ENCODE data around the gene ST3GAL2. TPM values are rescaled to one million over a fixed set of nuclear protein-coding genes. Genes with fewer than 3 reads are reported as not detected.
A peak's percentile ranks its signal among the peaks of the same experiment; 100 is the strongest.
"Not testable (repeated sequence)": the region's sequence is repeated elsewhere in the genome, so short reads cannot be mapped to it uniquely, and the experiment has no call there.

Gene ST3GAL2

DNA sequence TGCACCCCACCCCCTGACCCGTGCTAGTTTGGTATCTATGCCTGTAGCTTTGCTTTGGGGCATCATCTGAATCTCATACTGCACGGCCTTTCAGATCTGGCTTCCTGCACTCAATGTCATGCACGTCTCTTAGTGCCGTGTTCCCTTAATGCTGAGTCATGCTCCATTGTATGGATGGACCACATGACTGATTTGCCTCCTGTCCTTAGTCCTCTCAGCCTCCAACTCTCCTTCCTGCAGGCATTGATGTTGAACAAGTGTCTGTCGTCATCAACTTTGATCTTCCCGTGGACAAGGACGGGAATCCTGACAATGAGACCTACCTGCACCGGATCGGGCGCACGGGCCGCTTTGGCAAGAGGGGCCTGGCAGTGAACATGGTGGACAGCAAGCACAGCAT, 106.2 kb downstream of the ST3GAL2 start:
- H3K27me3 ChIP-seq (ENCODE audit: control insufficient read depth, insufficient read depth, low read length); H3K4me1 ChIP-seq (ENCODE audit: control insufficient read depth, insufficient read depth, low read length): not testable (repeated sequence)
- peaks cover 35% of the 10 kb centered on the region for H3K36me3 ChIP-seq (ENCODE audit: insufficient read depth, low read length)

DNA sequence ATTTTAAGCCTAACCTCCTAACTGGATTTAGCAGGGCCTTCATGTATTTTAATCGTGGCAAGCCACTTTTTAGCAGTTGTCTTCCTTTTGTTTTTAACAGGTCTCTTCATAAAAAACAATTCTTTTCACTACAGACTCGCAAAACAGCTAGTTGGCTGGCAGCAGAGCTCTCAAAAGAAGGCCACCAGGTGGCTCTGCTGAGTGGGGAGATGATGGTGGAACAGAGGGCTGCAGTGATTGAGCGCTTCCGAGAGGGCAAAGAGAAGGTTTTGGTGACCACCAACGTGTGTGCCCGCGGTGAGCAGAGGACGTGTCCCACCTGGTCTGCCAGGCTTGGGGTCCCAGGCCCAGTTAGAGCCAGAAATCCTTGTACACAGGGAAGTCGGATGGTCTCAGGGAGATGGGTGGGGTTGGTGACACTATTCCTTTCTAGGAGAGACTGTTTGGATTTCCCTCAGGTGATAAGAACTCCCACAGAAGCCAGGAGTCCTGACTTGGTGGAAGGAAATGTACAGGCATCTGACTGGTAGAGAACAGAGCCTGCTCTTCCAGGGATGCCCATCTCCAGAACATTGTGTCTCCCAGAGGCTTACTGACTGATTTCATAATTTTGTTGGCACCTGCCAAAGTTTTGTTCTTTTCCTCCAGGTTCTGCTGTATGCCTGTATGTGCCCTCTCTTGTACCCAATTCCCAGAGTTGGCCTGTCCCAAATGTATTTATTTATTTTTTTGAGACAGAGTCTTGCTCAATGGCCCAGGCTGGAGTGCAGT, 107.1 kb downstream of the ST3GAL2 start:
- H3K36me3 ChIP-seq (ENCODE audit: insufficient read depth, low read length): peaks cover 35% of the 10 kb centered on the region
- no peaks in the 10 kb centered on the region for H3K9me3 ChIP-seq (replicated peaks; ENCODE audit: low read length)
- no peak overlapping the region for H3K4me3 ChIP-seq (ENCODE audit: low read length)
- no peaks in the 10 kb centered on the region for H3K4me1 ChIP-seq (ENCODE audit: control insufficient read depth, insufficient read depth, low read length)
- H3K4me2 ChIP-seq (ENCODE audit: low read length): no peak overlapping the region
- no peak overlapping the region for H3K9ac ChIP-seq (ENCODE audit: low read depth, low read length)
- no peaks in the 10 kb centered on the region for H3K27me3 ChIP-seq (ENCODE audit: control insufficient read depth, insufficient read depth, low read length)

More for the DNA sequence above, 106.2 kb downstream of the ST3GAL2 start:
- not testable (repeated sequence) for H3K9me3 ChIP-seq (replicated peaks; ENCODE audit: low read length); H3K4me3 ChIP-seq (ENCODE audit: low read length); H3K9ac ChIP-seq (ENCODE audit: low read depth, low read length); H3K4me2 ChIP-seq (ENCODE audit: low read length)

DNA sequence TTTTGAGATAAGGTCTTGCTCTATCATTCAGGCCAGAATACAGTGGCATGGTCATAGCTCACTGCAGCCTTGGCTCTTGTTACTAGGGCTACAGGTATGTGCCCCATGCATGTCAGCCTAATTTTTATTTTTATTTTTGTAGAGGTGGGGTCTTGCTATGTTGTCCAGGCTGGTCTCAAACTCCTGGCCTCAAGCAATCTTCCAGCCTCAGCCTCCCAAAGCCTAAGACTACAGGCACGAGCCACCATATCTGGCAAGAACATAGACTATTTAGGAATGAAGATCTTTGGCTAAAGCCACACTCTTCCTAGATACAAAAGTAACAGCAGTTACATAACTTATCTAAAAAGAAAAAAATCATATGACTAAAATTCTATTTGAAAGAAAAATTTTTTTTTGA, 107.8 kb downstream of the ST3GAL2 start:
- peaks cover 35% of the 10 kb centered on the region for H3K36me3 ChIP-seq (ENCODE audit: insufficient read depth, low read length)
- no peak overlapping the region for H3K4me3 ChIP-seq (ENCODE audit: low read length)
- H3K27me3 ChIP-seq (ENCODE audit: control insufficient read depth, insufficient read depth, low read length): no peaks in the 10 kb centered on the region
- no peak overlapping the region for H3K4me2 ChIP-seq (ENCODE audit: low read length)
- no peaks in the 10 kb centered on the region for H3K9me3 ChIP-seq (replicated peaks; ENCODE audit: low read length)
- H3K9ac ChIP-seq (ENCODE audit: low read depth, low read length): no peak overlapping the region
- no peaks in the 10 kb centered on the region for H3K4me1 ChIP-seq (ENCODE audit: control insufficient read depth, insufficient read depth, low read length)

Small RNA genes within 50 kb of the gene (small RNA-seq; reads per million reads assigned to genes)
- 0.77 reads per million, percentile 14 among the genes with 10 or more reads in this experiment for gene RNU6-23P
- gene RPS27P26: not detected
